Measurements from ENCODE around the gene DNMT3B.

Gene DNMT3B

GRCh38 chr20:32858189-32858588 lies 96.0 kb downstream of the DNMT3B start:
- DNase-seq (ENCODE audit: low read depth in 2 of 2), result no peak
- TF ChIP-seq, protein P1, sequence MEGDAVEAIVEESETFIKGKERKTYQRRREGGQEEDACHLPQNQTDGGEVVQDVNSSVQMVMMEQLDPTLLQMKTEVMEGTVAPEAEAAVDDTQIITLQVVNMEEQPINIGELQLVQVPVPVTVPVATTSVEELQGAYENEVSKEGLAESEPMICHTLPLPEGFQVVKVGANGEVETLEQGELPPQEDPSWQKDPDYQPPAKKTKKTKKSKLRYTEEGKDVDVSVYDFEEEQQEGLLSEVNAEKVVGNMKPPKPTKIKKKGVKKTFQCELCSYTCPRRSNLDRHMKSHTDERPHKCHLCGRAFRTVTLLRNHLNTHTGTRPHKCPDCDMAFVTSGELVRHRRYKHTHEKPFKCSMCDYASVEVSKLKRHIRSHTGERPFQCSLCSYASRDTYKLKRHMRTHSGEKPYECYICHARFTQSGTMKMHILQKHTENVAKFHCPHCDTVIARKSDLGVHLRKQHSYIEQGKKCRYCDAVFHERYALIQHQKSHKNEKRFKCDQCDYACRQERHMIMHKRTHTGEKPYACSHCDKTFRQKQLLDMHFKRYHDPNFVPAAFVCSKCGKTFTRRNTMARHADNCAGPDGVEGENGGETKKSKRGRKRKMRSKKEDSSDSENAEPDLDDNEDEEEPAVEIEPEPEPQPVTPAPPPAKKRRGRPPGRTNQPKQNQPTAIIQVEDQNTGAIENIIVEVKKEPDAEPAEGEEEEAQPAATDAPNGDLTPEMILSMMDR (IDR thresholded peaks at IDR 0.05; ENCODE audit: low read depth, low read length), result no peak

More at GRCh38 chr20:32858189-32858588, 96.0 kb downstream of the DNMT3B start:
- no peak overlapping the region for H3K4me3 ChIP-seq (replicated peaks in 1 of 2; ENCODE audit: low read depth in 2 of 2, low read length in 2 of 2)

All from cardiac fibroblast (primary cell).